WTC11 (cell line): ENCODE measurements around the gene RPA3. TPM values are rescaled to one million over a fixed set of nuclear protein-coding genes. Genes with fewer than 3 reads are reported as not detected.

Experiments
- ATAC-seq: fragments of 200-7000 bp; cut with Tn5 transposase; 2 replicates; pipeline ENCODE4 v1.10.0; 2021; ENCODE audit warnings: mild to moderate bottlenecking, moderate library complexity
- CTCF ChIA-PET: fragments of 300-600 bp; sonication (Branson Sonifier 250); formaldehyde crosslinking; loops from one replicate; lab custom pipeline; 2021; ENCODE audit warnings: antibody characterized with exemption; lab: Charles Lee
- POLR2A ChIA-PET: fragments of 350-600 bp; sonication (Branson Sonifier 250); formaldehyde crosslinking; loops from one replicate; lab custom pipeline; 2021; ENCODE audit warnings: antibody characterized with exemption; lab: Charles Lee
- DNase-seq: peaks from one replicate; pipeline ENCODE4 v3.0.0; 2021; ENCODE audit warnings: low spot score
- H3K27ac Mint-ChIP-seq: 2 replicates; pipeline ENCODE4 v1.8.0; 2021; ENCODE audit warnings: mixed read lengths
- H3K27me3 Mint-ChIP-seq: 2 replicates; pipeline ENCODE4 v1.8.0; 2021; ENCODE audit warnings: low read depth, mild to moderate bottlenecking, moderate library complexity, mixed read lengths
- H3K36me3 Mint-ChIP-seq: 2 replicates; pipeline ENCODE4 v1.8.0; 2021; ENCODE audit warnings: mixed read lengths
- H3K4me1 Mint-ChIP-seq: 2 replicates; pipeline ENCODE4 v1.8.0; 2022; ENCODE audit warnings: mixed read lengths
- H3K4me3 Mint-ChIP-seq: 2 replicates; pipeline ENCODE4 v1.8.0; 2021; ENCODE audit warnings: mild to moderate bottlenecking, moderate library complexity, mixed read lengths
- H3K9me3 Mint-ChIP-seq: 2 replicates; pipeline ENCODE4 v1.8.0; 2021; ENCODE audit warnings: mixed read lengths
- AR ChIP-seq: fragments of 250-450 bp; sonication (Bioruptor Pico); IDR thresholded peaks from 2 replicates; pipeline ENCODE4 v1.9.0; 2021; ENCODE audit warnings: mild to moderate bottlenecking
- FOXK1 ChIP-seq: sonication (generic); formaldehyde crosslinking; IDR thresholded peaks from 2 replicates; pipeline ENCODE4 v1.8.0; 2022; ENCODE audit warnings: mild to moderate bottlenecking, moderate library complexity, missing genetic modification reagents
- GRHL2 ChIP-seq: fragments of 250-450 bp; sonication (Bioruptor Pico); IDR thresholded peaks from 2 replicates; pipeline ENCODE4 v1.8.0; 2022; ENCODE audit warnings: mild to moderate bottlenecking, moderate library complexity; ENCODE audit not compliant: insufficient replicate concordance, severe bottlenecking
- HMGA2 ChIP-seq: fragments of 250-450 bp; sonication (Bioruptor Pico); IDR thresholded peaks from 2 replicates; pipeline ENCODE4 v1.4.0; 2021; ENCODE audit warnings: mild to moderate bottlenecking, moderate library complexity
- HMGXB4 ChIP-seq: sonication (generic); formaldehyde crosslinking; IDR thresholded peaks from 2 replicates; pipeline ENCODE4 v1.8.1; 2023; ENCODE audit warnings: mild to moderate bottlenecking, moderate library complexity, missing genetic modification reagents
- PRDM15 ChIP-seq: sonication (generic); formaldehyde crosslinking; IDR thresholded peaks from 2 replicates; pipeline ENCODE4 v1.8.0; 2022; ENCODE audit warnings: missing genetic modification reagents
- TP53 ChIP-seq: sonication (generic); formaldehyde crosslinking; IDR thresholded peaks from 2 replicates; pipeline ENCODE4 v1.8.1; 2023; ENCODE audit warnings: mild to moderate bottlenecking, missing genetic modification reagents
- ZNF263 ChIP-seq: sonication (generic); formaldehyde crosslinking; IDR thresholded peaks from 2 replicates; pipeline ENCODE4 v1.8.1; 2022; ENCODE audit warnings: low read depth, mild to moderate bottlenecking, moderate library complexity, missing genetic modification reagents
- ZNF317 ChIP-seq: sonication (generic); formaldehyde crosslinking; IDR thresholded peaks from 2 replicates; pipeline ENCODE4 v1.8.1; 2023; ENCODE audit warnings: low read depth, mild to moderate bottlenecking, moderate library complexity, missing genetic modification reagents, borderline replicate concordance
- total RNA-seq: library from RNA; stranded (reverse); gene quantifications from 3 replicates; pipeline ENCODE4 v1.2.3, GENCODE V29; 2021
- TF ChIP-seq, protein P1 (sequence below): fragments of 250-450 bp; sonication (Bioruptor Pico); IDR thresholded peaks from 2 replicates; pipeline ENCODE4 v1.8.0; 2021; ENCODE audit warnings: mild to moderate bottlenecking
- TF ChIP-seq, protein P2 (sequence below): sonication (generic); formaldehyde crosslinking; IDR thresholded peaks from 2 replicates; pipeline ENCODE4 v1.8.0; 2023; ENCODE audit warnings: mild to moderate bottlenecking, missing genetic modification reagents

RPA3 gene
- total RNA-seq, 1 experiment from 2014 or later = 97.8 TPM

DNA sequence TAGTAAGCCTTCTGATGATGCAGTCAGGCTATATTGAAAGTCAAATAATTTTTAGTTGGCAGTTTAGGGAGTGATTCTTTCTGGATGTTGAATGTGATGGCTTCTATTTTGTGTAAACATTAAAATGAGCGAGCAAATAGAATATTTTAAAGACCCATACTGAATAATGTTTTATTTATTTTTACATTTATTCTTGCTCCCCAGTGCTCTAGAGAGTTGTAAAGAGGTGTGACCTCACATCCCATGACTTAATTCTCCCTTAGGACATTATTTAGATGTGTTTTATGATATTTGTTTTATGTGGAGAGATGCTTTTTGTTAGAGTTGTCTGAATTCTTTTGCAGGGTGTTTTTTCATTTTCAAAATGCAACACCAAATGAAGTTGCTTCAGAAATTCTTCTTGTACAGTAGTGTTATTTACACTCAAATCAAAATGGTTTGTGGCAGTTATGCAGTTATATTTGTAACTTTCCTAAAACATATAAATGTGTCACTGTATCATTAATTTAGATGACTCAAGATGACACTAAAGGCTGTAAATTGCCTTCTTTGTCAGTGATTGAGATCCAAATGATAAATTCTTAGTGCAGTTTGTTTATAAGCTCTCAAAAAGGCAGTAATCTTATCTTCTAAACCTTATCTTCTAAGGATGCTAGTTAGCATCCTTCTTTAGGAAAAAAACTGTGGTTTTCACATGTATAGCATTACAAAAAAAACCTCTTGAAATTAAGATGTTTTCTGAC lies 65.4 kb downstream of the RPA3 start (continued):
- TF ChIP-seq AR (CRISPR knock-in tag) = no peak
- no peak for TF ChIP-seq ZNF317
- TF ChIP-seq, protein P1, sequence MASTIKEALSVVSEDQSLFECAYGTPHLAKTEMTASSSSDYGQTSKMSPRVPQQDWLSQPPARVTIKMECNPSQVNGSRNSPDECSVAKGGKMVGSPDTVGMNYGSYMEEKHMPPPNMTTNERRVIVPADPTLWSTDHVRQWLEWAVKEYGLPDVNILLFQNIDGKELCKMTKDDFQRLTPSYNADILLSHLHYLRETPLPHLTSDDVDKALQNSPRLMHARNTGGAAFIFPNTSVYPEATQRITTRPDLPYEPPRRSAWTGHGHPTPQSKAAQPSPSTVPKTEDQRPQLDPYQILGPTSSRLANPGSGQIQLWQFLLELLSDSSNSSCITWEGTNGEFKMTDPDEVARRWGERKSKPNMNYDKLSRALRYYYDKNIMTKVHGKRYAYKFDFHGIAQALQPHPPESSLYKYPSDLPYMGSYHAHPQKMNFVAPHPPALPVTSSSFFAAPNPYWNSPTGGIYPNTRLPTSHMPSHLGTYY (CRISPR knock-in tag) = no peak
- no peak for TF ChIP-seq TP53
- TF ChIP-seq, protein P2, sequence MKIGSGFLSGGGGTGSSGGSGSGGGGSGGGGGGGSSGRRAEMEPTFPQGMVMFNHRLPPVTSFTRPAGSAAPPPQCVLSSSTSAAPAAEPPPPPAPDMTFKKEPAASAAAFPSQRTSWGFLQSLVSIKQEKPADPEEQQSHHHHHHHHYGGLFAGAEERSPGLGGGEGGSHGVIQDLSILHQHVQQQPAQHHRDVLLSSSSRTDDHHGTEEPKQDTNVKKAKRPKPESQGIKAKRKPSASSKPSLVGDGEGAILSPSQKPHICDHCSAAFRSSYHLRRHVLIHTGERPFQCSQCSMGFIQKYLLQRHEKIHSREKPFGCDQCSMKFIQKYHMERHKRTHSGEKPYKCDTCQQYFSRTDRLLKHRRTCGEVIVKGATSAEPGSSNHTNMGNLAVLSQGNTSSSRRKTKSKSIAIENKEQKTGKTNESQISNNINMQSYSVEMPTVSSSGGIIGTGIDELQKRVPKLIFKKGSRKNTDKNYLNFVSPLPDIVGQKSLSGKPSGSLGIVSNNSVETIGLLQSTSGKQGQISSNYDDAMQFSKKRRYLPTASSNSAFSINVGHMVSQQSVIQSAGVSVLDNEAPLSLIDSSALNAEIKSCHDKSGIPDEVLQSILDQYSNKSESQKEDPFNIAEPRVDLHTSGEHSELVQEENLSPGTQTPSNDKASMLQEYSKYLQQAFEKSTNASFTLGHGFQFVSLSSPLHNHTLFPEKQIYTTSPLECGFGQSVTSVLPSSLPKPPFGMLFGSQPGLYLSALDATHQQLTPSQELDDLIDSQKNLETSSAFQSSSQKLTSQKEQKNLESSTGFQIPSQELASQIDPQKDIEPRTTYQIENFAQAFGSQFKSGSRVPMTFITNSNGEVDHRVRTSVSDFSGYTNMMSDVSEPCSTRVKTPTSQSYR (CRISPR knock-in tag) = no peak
- TF ChIP-seq FOXK1 (CRISPR knock-in tag) = no peak

DNA sequence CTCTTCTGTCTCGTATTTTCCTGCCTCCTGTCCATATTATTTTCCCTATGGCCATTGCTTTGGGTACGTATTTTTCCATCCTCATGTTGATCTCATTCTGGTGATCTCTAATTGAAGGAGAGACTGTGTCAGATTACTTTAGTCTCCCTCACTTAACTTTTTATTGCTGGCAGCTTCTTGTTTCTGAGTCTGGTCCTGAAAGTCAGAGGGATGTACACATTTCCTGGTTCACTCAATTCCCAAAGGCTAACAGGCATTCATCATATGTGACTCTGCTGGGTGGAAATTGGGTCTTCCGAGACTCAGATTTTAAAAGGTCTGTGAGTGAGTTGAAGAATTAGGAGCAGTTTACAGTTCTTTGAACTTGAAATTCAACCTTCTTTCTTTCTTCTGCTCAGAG lies 66.9 kb downstream of the RPA3 start:
- peaks cover 5% of the 10 kb centered on the region for H3K9me3 Mint-ChIP-seq
- TF ChIP-seq HMGXB4 = no peak
- TF ChIP-seq HMGA2 (CRISPR knock-in tag) = no peak
- no peak for TF ChIP-seq ZNF317
- TF ChIP-seq, protein P1 (CRISPR knock-in tag) = no peak
- TF ChIP-seq ZNF263 = no peak
- TF ChIP-seq, all 79 proteins: peak for 0
- ChIA-PET CTCF (interaction anchor here (1.0 kb wide), 1 partner anchor 91 kb away, joined by 3 read pairs; no protein-coding TSS in a partner anchor), POLR2A (no interaction called here)
- H3K27ac Mint-ChIP-seq = 0 out of 2 replicates have a peak overlapping the region, but pooled peaks have one; percentile 13
- H3K36me3 Mint-ChIP-seq = peaks cover 7% of the 10 kb centered on the region; the same call in 1 of the 2 replicates
- DNase-seq (no peak), ATAC-seq (no peak)
- no peaks in the 10 kb centered on the region for H3K27me3 Mint-ChIP-seq
- H3K4me3 Mint-ChIP-seq = no peak overlapping the region
- peaks cover 17% of the 10 kb centered on the region for H3K4me1 Mint-ChIP-seq

- Mint-ChIP-seq H3K36me3 (peaks cover 10% of the 10 kb centered on the region; the same call in 1 of the 2 replicates), H3K27ac (no peak overlapping the region), H3K9me3 (peaks cover 10% of the 10 kb centered on the region), H3K4me1 (peaks cover 17% of the 10 kb centered on the region), H3K27me3 (no peaks in the 10 kb centered on the region), H3K4me3 (no peak overlapping the region)
- ChIA-PET CTCF (no interaction called here), POLR2A (no interaction called here)
- TF ChIP-seq HMGXB4 (no peak), GRHL2 (no peak), PRDM15 (no peak)
- no peak for ATAC-seq
- DNase-seq = no peak
These were observed 67.7 kb downstream of the RPA3 start for GRCh38 chr7:7650682-7651206.
